GM12891 (cell line): Measurements from ENCODE around the gene OVOL1.
A peak's percentile ranks its signal among the peaks of the same experiment; 100 is the strongest.

Experiments used
- DNase-seq: peaks from one replicate; pipeline ENCODE4 v3.0.0; 2011; ENCODE audit warnings: low spot score; ENCODE audit not compliant: insufficient read length
- FAIRE-seq: peaks from 2 replicates; lab custom pipeline; 2011; peaks lifted over from hg19 to GRCh38; lab: Jason Lieb, UNC
- PAX5 ChIP-seq: IDR thresholded peaks from 2 replicates; pipeline ENCODE4 v1.6.1; 2011; ENCODE audit warnings: low read length, moderate library complexity, mild to moderate bottlenecking; ENCODE audit not compliant: insufficient read depth, severe bottlenecking
- POLR2A ChIP-seq: IDR thresholded peaks from 2 replicates; pipeline ENCODE4 v1.6.1; 2011; ENCODE audit warnings: low read depth, low read length, control low read depth
- POLR2AphosphoS5 ChIP-seq: IDR thresholded peaks from 2 replicates; pipeline ENCODE4 v1.6.1; 2011; ENCODE audit warnings: low read depth, low read length, control low read depth
- POU2F2 ChIP-seq: IDR thresholded peaks from 2 replicates; pipeline ENCODE4 v1.6.1; 2011; ENCODE audit warnings: low read depth, mild to moderate bottlenecking, control low read depth, low read length, moderate library complexity
- SPI1 ChIP-seq: IDR thresholded peaks from 2 replicates; pipeline ENCODE4 v1.6.1; 2011; ENCODE audit warnings: low read depth, low read length, control low read depth
- TAF1 ChIP-seq: IDR thresholded peaks from 2 replicates; pipeline ENCODE4 v1.6.1; 2011; ENCODE audit warnings: low read depth, low read length, control low read depth

The OVOL1 gene

GRCh38 chr11:65777241-65777640 is 9.6 kb upstream of the OVOL1 start:
- no peak for DNase-seq
- FAIRE-seq, result no peak
- no peak for TF ChIP-seq POLR2AphosphoS5
- no peak for TF ChIP-seq TAF1
- no peak for TF ChIP-seq SPI1
- TF ChIP-seq POU2F2, result no peak
- no peak for TF ChIP-seq POLR2A
- TF ChIP-seq PAX5, result no peak

- TF ChIP-seq POLR2A (no peak), PAX5 (no peak), POU2F2 (no peak), POLR2AphosphoS5 (no peak), TAF1 (no peak), SPI1 (no peak)
- FAIRE-seq, result no peak
These were observed 9.0 kb upstream of the OVOL1 start for GRCh38 chr11:65777821-65778361.

GRCh38 chr11:65778431-65778900 is 8.4 kb upstream of the OVOL1 start:
- FAIRE-seq, result no peak
- no peak for DNase-seq
- TF ChIP-seq PAX5 (no peak), SPI1 (no peak), TAF1 (no peak), POU2F2 (no peak), POLR2AphosphoS5 (no peak)

More at GRCh38 chr11:65777821-65778361, 9.0 kb upstream of the OVOL1 start:
- DNase-seq, result no peak

GRCh38 chr11:65778901-65779668 is 7.8 kb upstream of the OVOL1 start:
- FAIRE-seq, result no peak
- DNase-seq, result no peak

GRCh38 chr11:65779669-65779918 is 7.3 kb upstream of the OVOL1 start:
- TF ChIP-seq PAX5, result no peak
- TF ChIP-seq POLR2A, result no peak
- TF ChIP-seq SPI1, result no peak
- TF ChIP-seq POLR2AphosphoS5, result no peak
- TF ChIP-seq POU2F2, result no peak
- TF ChIP-seq TAF1, result no peak
- FAIRE-seq (no peak), DNase-seq (no peak)

More at GRCh38 chr11:65778901-65779668, 7.8 kb upstream of the OVOL1 start:
- TF ChIP-seq POLR2A, result no peak

- no peak for TF ChIP-seq POU2F2
- TF ChIP-seq TAF1, result no peak
- no peak for TF ChIP-seq POLR2AphosphoS5
- no peak for TF ChIP-seq POLR2A
- TF ChIP-seq PAX5, result peak; percentile 14
- DNase-seq (peak; percentile 97), FAIRE-seq (peak; percentile 94)
These were observed 6.7 kb upstream of the OVOL1 start for GRCh38 chr11:65779919-65780769.

- DNase-seq (peak; percentile 87), FAIRE-seq (no peak)
- TF ChIP-seq SPI1, result no peak
- no peak for TF ChIP-seq POLR2AphosphoS5
- TF ChIP-seq TAF1, result no peak
- no peak for TF ChIP-seq POU2F2
These were observed 6.1 kb upstream of the OVOL1 start, which contains the start of gene AP5B1 for GRCh38 chr11:65780770-65781151. Gene AP5B1, minus strand, starts transcription at chr11:65780976. Its CDS starts 385 bp downstream, at chr11:65780591.

- TF ChIP-seq PAX5, result no peak
- TF ChIP-seq SPI1, result no peak
- TF ChIP-seq TAF1, result no peak
- TF ChIP-seq POU2F2, result no peak
- no peak for TF ChIP-seq POLR2A
- no peak for TF ChIP-seq POLR2AphosphoS5
- FAIRE-seq (peak; percentile 45), DNase-seq (no peak)
These were observed 5.5 kb upstream of the OVOL1 start for GRCh38 chr11:65781152-65781961.

- DNase-seq (no peak), FAIRE-seq (no peak)
- no peak for TF ChIP-seq PAX5
- TF ChIP-seq POLR2A, result no peak
- TF ChIP-seq POLR2AphosphoS5, result no peak
- no peak for TF ChIP-seq SPI1
- TF ChIP-seq POU2F2, result no peak
- no peak for TF ChIP-seq TAF1
These were observed 4.7 kb upstream of the OVOL1 start for GRCh38 chr11:65781962-65782815.
